ENCODE results near the gene PCDH9.

GRCh38 chr13:67122251-67122650, 107.9 kb downstream of the PCDH9 start:
- TF ChIP-seq POLR2AphosphoS5 (IDR thresholded peaks at IDR 0.05; ENCODE audit: low read depth, low read length), result no peak
- TF ChIP-seq TAF1 (IDR thresholded peaks at IDR 0.05; ENCODE audit: borderline replicate concordance, low read depth, low read length), result no peak
